ENCODE data around the gene CAMKV.

DNA sequence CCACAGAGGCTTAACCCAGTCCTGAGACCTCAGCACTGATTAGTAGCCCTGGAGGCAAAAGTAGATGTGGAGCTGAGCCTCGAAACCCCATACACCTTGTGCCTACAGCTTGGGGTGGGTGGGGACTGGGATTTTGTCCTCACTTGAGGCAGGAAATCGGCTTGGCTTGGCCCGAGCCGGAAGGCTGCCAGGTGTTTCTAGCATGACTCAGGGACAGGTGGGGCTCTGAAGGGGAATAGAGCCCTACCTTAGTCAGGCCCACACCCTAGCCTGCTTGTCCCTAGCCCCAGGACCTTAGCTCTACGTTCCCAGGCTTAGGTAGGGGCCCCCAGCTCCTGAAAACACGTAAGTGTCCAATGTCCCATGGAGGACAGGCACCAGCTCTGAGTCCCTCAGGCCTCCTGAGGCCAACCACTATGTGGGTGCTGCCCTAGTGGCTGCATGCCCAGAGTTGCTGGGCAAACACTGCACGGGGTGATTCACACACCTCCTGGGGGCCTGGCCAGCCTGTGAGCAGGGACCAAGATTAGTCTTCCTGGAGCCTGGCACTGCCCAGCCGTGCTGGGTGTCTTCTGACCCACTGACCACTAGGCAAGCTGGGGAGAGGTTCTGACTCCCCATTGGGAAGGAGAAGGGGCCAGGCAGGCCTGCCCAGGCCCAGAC is 30.9 kb upstream of the CAMKV start:
- TF ChIP-seq, protein P1, sequence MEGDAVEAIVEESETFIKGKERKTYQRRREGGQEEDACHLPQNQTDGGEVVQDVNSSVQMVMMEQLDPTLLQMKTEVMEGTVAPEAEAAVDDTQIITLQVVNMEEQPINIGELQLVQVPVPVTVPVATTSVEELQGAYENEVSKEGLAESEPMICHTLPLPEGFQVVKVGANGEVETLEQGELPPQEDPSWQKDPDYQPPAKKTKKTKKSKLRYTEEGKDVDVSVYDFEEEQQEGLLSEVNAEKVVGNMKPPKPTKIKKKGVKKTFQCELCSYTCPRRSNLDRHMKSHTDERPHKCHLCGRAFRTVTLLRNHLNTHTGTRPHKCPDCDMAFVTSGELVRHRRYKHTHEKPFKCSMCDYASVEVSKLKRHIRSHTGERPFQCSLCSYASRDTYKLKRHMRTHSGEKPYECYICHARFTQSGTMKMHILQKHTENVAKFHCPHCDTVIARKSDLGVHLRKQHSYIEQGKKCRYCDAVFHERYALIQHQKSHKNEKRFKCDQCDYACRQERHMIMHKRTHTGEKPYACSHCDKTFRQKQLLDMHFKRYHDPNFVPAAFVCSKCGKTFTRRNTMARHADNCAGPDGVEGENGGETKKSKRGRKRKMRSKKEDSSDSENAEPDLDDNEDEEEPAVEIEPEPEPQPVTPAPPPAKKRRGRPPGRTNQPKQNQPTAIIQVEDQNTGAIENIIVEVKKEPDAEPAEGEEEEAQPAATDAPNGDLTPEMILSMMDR (IDR thresholded peaks at IDR 0.05; ENCODE audit: insufficient read depth, low read length, poor library complexity, severe bottlenecking) = no peak
- no peak for TF ChIP-seq EZH2phosphoT487 (conservative IDR thresholded peaks at IDR 0.05; ENCODE audit: low read length)
